T follicular helper cell (primary cell): Measurements from ENCODE around the gene CCDC78.

Experiments used
- DNase-seq: peaks from one replicate; pipeline ENCODE4 v3.0.0-alpha.2; 2020; ENCODE audit warnings: low read depth

CCDC78 gene

GRCh38 chr16:678858-679813 lies 47.1 kb downstream of the CCDC78 start:
- DNase-seq = no peak

- DNase-seq = no peak
These were observed 47.9 kb downstream of the CCDC78 start for GRCh38 chr16:678209-678857.

GRCh38 chr16:677316-678190 lies 48.7 kb downstream of the CCDC78 start:
- no peak for DNase-seq

GRCh38 chr16:676913-677312 lies 49.3 kb downstream of the CCDC78 start:
- no peak for DNase-seq

- no peak for DNase-seq
These were observed 49.7 kb downstream of the CCDC78 start for GRCh38 chr16:676565-676902.

- no peak for DNase-seq
These were observed 50.2 kb downstream of the CCDC78 start for GRCh38 chr16:675884-676564.

GRCh38 chr16:674968-675883 lies 51.0 kb downstream of the CCDC78 start, which contains the start of gene RHBDL1:
Gene RHBDL1, plus strand, starts transcription at chr16:675671. Its CDS starts 120 bp downstream, at chr16:675791.
- DNase-seq = no peak

- no peak for DNase-seq
These were observed 51.9 kb downstream of the CCDC78 start for GRCh38 chr16:674214-674881.

- no peak for DNase-seq
These were observed 52.7 kb downstream of the CCDC78 start for GRCh38 chr16:673399-673991.

GRCh38 chr16:672851-673250 lies 53.4 kb downstream of the CCDC78 start:
- no peak for DNase-seq
